ENCODE measurements around the gene ZBTB7C.

DNA sequence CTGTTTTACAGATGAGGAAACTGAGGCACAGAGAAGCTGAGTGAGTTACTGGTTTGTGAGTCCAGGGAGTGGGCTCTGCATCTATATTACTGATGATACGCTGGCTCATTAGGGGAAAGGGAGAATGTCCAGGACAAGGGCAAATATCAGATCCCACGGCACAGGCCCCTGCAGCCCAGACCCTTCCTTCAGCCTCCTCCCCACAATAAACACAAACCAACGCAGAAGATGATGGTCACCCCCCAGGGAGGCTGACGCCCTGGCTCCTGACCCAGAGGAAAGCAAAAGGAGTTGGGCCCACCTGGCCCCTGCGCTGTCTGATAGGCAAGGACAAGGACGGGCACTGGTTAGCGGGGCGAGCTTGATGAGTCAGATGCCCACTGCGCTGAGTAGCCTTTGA is 47.7 kb upstream of the ZBTB7C start:
- TF ChIP-seq, protein P1, sequence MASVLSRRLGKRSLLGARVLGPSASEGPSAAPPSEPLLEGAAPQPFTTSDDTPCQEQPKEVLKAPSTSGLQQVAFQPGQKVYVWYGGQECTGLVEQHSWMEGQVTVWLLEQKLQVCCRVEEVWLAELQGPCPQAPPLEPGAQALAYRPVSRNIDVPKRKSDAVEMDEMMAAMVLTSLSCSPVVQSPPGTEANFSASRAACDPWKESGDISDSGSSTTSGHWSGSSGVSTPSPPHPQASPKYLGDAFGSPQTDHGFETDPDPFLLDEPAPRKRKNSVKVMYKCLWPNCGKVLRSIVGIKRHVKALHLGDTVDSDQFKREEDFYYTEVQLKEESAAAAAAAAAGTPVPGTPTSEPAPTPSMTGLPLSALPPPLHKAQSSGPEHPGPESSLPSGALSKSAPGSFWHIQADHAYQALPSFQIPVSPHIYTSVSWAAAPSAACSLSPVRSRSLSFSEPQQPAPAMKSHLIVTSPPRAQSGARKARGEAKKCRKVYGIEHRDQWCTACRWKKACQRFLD (CRISPR knock-in tag; IDR thresholded peaks at IDR 0.05): no peak
- TF ChIP-seq MTA1 (IDR thresholded peaks at IDR 0.05; ENCODE audit: borderline replicate concordance): no peak
- TF ChIP-seq ADNP (tag; IDR thresholded peaks at IDR 0.05): no peak

Data from K562 (cell line).